GM12878 (cell line): ENCODE results near the gene KCNQ1. TPM values are rescaled to one million over a fixed set of nuclear protein-coding genes. Genes with fewer than 3 reads are reported as not detected.

ENCODE experiments used
- ATAC-seq: fragments of 200-7000 bp; cut with Tn5 transposase; 3 replicates; pipeline ENCODE4 v1.9.1; 2020; ENCODE audit warnings: mild to moderate bottlenecking, moderate library complexity
- BruUV-seq: library from RNA; stranded (reverse); fragments of 400-500 nt; replicated peaks from 2 replicates; lab custom pipeline; 2021; lab: Mats Ljungman, UMichigan
- CTCF ChIA-PET: fragments of 300-600 bp; sonication (Branson Sonifier 250); formaldehyde crosslinking; extraction: SDS; loops from one replicate; lab custom pipeline; 2021; ENCODE audit warnings: inconsistent platforms; lab: Yijun Ruan, JAX
- POLR2A ChIA-PET: fragments of 350-600 bp; formaldehyde crosslinking; extraction: SDS; loops from one replicate; lab custom pipeline; 2021; ENCODE audit warnings: inconsistent platforms; lab: Charles Lee
- RAD21 ChIA-PET: fragments of 300-600 bp; sonication (Branson Sonifier 250); formaldehyde crosslinking; loops from one replicate; lab custom pipeline; 2023; ENCODE audit warnings: antibody characterized with exemption; ENCODE audit not compliant: unreplicated experiment; lab: Charles Lee
- SMC1A ChIA-PET: fragments of 300-600 bp; sonication (Branson Sonifier 250); formaldehyde crosslinking; loops from one replicate; lab custom pipeline; 2023; ENCODE audit not compliant: unreplicated experiment, uncharacterized antibody; lab: Charles Lee
- DNase-seq: peaks from one replicate; pipeline ENCODE4 v3.0.0-alpha.2; 2011; ENCODE audit warnings: low read depth, low spot score
- FAIRE-seq: peaks from 3 replicates; lab custom pipeline; 2011; peaks lifted over from hg19 to GRCh38; lab: Jason Lieb, UNC
- H2AFZ ChIP-seq: 2 replicates; pipeline ENCODE4 v1.6.0; 2011; ENCODE audit warnings: low read depth, low read length, control low read depth; ENCODE audit not compliant: control insufficient read depth
- H3K27ac ChIP-seq: 2 replicates; pipeline ENCODE4 v1.5.1; 2011; ENCODE audit warnings: control low read depth; ENCODE audit not compliant: control insufficient read depth, insufficient read depth
- H3K27me3 ChIP-seq, 2 experiments: replicated peaks in 1 of 2; 2 replicates each; pipeline versions ENCODE4 v1.6.0 to v1.6.1; 2011; ENCODE audit warnings: low read length in 1 of 2; ENCODE audit not compliant: control insufficient read depth in 2 of 2, insufficient read depth in 2 of 2
- H3K36me3 ChIP-seq, 2 experiments: 2 replicates each; pipeline ENCODE4 v1.5.1; 2011; ENCODE audit warnings: low read length in 1 of 2; ENCODE audit not compliant: control insufficient read depth in 2 of 2, insufficient read depth in 2 of 2
- H3K4me1 ChIP-seq: 2 replicates; pipeline ENCODE4 v1.6.1; 2011; ENCODE audit warnings: mild to moderate bottlenecking, low read length, moderate library complexity, mixed read lengths; ENCODE audit not compliant: control insufficient read depth, insufficient read depth
- H3K4me2 ChIP-seq: 2 replicates; pipeline ENCODE4 v1.6.0; 2011; ENCODE audit warnings: control low read depth; ENCODE audit not compliant: control insufficient read depth, insufficient read depth
- H3K4me3 ChIP-seq: fragments of 200-600 bp; sonication (generic); 2 replicates; pipeline ENCODE4 v1.5.1; 2016
- H3K79me2 ChIP-seq: 2 replicates; pipeline ENCODE4 v1.6.0; 2011; ENCODE audit warnings: low read length; ENCODE audit not compliant: control insufficient read depth, insufficient read depth
- H3K9ac ChIP-seq: 2 replicates; pipeline ENCODE4 v1.8.0; 2011; ENCODE audit warnings: low read length, control low read depth, mixed read lengths; ENCODE audit not compliant: control insufficient read depth, insufficient read depth
- H3K9me3 ChIP-seq: replicated peaks from 3 replicates; pipeline ENCODE4 v1.5.1; 2011; ENCODE audit warnings: mild to moderate bottlenecking, low read length; ENCODE audit not compliant: control insufficient read depth, insufficient read depth
- H4K20me1 ChIP-seq: 2 replicates; pipeline ENCODE4 v1.6.0; 2011; ENCODE audit not compliant: control insufficient read depth, insufficient read depth
- HDAC2 ChIP-seq: fragments of 200-600 bp; sonication (generic); IDR thresholded peaks from 2 replicates; pipeline ENCODE4 v1.6.1; 2017
- JUNB ChIP-seq: IDR thresholded peaks from 2 replicates; pipeline ENCODE4 v1.6.1; 2016; ENCODE audit warnings: antibody characterized with exemption, mild to moderate bottlenecking
- POU2F2 ChIP-seq: IDR thresholded peaks from 3 replicates; pipeline ENCODE4 v1.6.1; 2011; ENCODE audit warnings: low read depth, mild to moderate bottlenecking, low read length, borderline replicate concordance
- SMARCA5 ChIP-seq: fragments of 450-650 bp; IDR thresholded peaks from 2 replicates; pipeline ENCODE4 v1.6.1; 2017; ENCODE audit warnings: mild to moderate bottlenecking
- SUPT20H ChIP-seq: IDR thresholded peaks from 2 replicates; pipeline ENCODE4 v1.6.1; 2011; ENCODE audit warnings: low read depth, mild to moderate bottlenecking, low read length, moderate library complexity, borderline replicate concordance; ENCODE audit not compliant: control insufficient read depth
- TCF3 ChIP-seq: IDR thresholded peaks from 2 replicates; pipeline ENCODE4 v1.6.1; 2012; ENCODE audit warnings: low read depth, mild to moderate bottlenecking, low read length, borderline replicate concordance; ENCODE audit not compliant: insufficient read depth
- TCF7 ChIP-seq: IDR thresholded peaks from 2 replicates; pipeline ENCODE4 v1.6.1; 2014; ENCODE audit warnings: antibody characterized with exemption, borderline replicate concordance
- WGBS: methylation state at CpG from one replicate; pipeline ENCODE4 v1.1.6; 2016; ENCODE audit warnings: low lambda C conversion rate; ENCODE audit not compliant: insufficient replicate concordance, insufficient coverage; ENCODE audit errors: missing lambda C conversion rate; 5-methylcytosine and 5-hydroxymethylcytosine counted together
- in situ Hi-C: fragments of 300-500 bp; cut with MboI; formaldehyde crosslinking; loops from 9 replicates; pipeline ENCODE4 v1.14.3; 2018; ENCODE audit warnings: mixed read lengths
- intact Hi-C: fragments of 100-400 bp; cut with micrococcal nuclease; formaldehyde crosslinking; loops from one replicate; pipeline ENCODE4 v1.14.2; 2022; ENCODE audit not compliant: unreplicated experiment
- polyA plus RNA-seq, 11 experiments: library from polyadenylated mRNA; depleted of rRNA in 4 of 11; unstranded in 6 of 11; stranded (reverse) in 5 of 11; fragments of >200 nt; fragmentation: Nextera tagmentation in 4 of 11; fragmentation: Illumina TruSeq in 1 of 11; extraction: Ambion mirVana in 4 of 11; extraction: Trizol in 1 of 11; gene quantifications; 1 replicate in 1 of 11; 2 replicates in 10 of 11; pipeline versions ENCODE4 v1.2.1 to v1.2.3, GENCODE V29; 2011 to 2016; ENCODE audit warnings: inconsistent platforms in 2 of 11, missing spikeins in 2 of 11, low read depth in 1 of 11
- total RNA-seq, 4 experiments: library from RNA; depleted of rRNA in 3 of 4; stranded (reverse); fragments of >200 nt in 3 of 4; fragmentation: Illumina TruSeq in 1 of 4; extraction: Trizol in 1 of 4; gene quantifications; 2 replicates each; pipeline versions ENCODE4 v1.2.1 to v1.2.3, GENCODE V29; 2013 to 2021
- TF ChIP-seq, protein P1 (sequence below): IDR thresholded peaks from 2 replicates; pipeline ENCODE4 v1.6.1; 2012; ENCODE audit warnings: low read depth, low read length, improper control_type of control experiment
- TF ChIP-seq, protein P2 (sequence below): fragments of 150-350 bp; IDR thresholded peaks from 2 replicates; pipeline ENCODE4 v1.6.1; 2014; ENCODE audit warnings: mild to moderate bottlenecking, low read depth, low read length
- TF ChIP-seq, protein P3 (sequence below): IDR thresholded peaks from 2 replicates; pipeline ENCODE4 v1.6.1; 2012; ENCODE audit warnings: mild to moderate bottlenecking, low read depth, low read length
- TF ChIP-seq, protein P4 (sequence below): fragments of 450-650 bp; IDR thresholded peaks from 2 replicates; pipeline ENCODE4 v1.6.1; 2017; ENCODE audit warnings: low read depth, mild to moderate bottlenecking, moderate library complexity

The KCNQ1 gene
- total and polyA plus RNA-seq, 10 of the 15 experiments (the other 5 are each of a cell fraction or from before 2014, with no cell fraction given): 0.03 to 0.15 (median 0.12) TPM; not detected in 7

DNA sequence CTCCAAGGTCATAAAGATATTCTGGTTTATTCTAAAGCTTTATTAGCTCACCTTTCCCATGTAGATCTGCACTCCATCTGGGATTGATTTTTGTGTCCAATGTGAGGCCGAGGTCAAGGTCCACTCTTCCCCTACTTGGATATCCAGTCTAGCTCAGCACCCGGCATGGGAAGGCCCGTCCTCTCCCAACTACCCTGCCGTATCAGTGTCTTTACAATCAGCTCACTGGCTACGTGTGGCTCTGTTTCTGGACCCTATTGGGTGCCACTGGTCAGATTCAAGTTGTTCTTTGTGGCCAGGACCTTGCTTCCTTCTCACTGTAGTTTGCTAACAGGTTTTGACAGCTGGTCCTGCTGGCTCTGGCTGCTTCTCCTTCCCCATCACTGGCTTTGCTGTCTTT is 224.1 kb downstream of the KCNQ1 start (continued):
- TF ChIP-seq, protein P1, sequence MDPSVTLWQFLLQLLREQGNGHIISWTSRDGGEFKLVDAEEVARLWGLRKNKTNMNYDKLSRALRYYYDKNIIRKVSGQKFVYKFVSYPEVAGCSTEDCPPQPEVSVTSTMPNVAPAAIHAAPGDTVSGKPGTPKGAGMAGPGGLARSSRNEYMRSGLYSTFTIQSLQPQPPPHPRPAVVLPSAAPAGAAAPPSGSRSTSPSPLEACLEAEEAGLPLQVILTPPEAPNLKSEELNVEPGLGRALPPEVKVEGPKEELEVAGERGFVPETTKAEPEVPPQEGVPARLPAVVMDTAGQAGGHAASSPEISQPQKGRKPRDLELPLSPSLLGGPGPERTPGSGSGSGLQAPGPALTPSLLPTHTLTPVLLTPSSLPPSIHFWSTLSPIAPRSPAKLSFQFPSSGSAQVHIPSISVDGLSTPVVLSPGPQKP: no peak
- TF ChIP-seq, protein P2, sequence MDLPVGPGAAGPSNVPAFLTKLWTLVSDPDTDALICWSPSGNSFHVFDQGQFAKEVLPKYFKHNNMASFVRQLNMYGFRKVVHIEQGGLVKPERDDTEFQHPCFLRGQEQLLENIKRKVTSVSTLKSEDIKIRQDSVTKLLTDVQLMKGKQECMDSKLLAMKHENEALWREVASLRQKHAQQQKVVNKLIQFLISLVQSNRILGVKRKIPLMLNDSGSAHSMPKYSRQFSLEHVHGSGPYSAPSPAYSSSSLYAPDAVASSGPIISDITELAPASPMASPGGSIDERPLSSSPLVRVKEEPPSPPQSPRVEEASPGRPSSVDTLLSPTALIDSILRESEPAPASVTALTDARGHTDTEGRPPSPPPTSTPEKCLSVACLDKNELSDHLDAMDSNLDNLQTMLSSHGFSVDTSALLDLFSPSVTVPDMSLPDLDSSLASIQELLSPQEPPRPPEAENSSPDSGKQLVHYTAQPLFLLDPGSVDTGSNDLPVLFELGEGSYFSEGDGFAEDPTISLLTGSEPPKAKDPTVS: no peak
- no peak for TF ChIP-seq POU2F2

DNA sequence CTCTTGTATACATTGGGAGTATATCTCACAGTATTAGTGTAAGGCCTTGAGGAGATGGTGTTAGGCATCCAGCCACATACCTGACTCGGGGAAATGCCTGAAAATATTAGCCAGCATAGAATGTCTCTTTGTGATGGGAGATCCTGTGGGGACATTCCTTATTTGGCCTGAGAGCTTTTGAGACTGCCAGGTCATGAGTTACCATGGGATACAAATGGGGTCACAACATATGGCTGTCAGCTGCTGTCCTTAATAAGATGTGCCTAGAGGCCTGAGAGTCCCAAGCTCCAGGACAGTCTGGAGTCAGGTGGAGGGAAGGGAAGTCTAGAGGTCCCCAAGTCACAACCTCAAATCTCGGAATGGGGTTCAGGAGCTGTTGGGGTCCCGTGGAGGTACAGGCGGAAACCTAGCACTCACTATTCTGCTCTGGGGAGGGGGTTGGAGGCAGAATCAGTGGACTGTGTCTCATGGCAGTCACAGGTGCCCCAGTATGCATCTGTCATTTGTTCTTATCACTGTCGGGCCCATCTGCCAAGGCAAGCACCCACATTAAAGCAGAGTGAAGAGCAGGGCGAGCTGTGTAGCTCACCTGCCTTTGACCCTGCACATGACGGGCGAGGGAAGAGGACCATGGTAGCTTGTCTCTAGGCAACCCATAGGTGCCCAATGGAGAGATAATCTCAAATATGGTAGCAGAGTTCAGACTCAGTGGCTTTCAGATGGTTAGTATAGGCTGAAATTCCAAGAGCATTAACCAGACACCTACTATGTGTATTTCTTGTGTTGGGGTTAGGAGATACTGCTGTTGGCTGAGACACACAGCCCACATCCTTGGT is 225.0 kb downstream of the KCNQ1 start:
- DNase-seq (no peak), ATAC-seq (no peak), FAIRE-seq (no peak)
- Histone ChIP-seq H3K9me3 (no peaks in the 10 kb centered on the region), H3K4me3 (no peak overlapping the region), H3K4me2 (no peak overlapping the region), H3K4me1 (no peaks in the 10 kb centered on the region), H3K27me3 (no peaks in the 10 kb centered on the region), H2AFZ (no peak overlapping the region), H4K20me1 (no peaks in the 10 kb centered on the region), H3K27ac (no peak overlapping the region), H3K79me2 (no peaks in the 10 kb centered on the region; the same call in 1 of the 2 replicates), H3K9ac (no peak overlapping the region), H3K36me3 (no peaks in the 10 kb centered on the region; a peak in 2 of 4 replicates)
- intact Hi-C loops: no loop called here
- no TSS peak for BruUV-seq
- RAD21 ChIA-PET: no interaction called here
- in situ Hi-C loops: no loop called here
- POLR2A ChIA-PET: no interaction called here
- 73% methylated on average over 8 of the region's 8 CpGs for WGBS
- SMC1A ChIA-PET: interaction anchor here (1.6 kb wide), 1 partner anchor 9 kb away, joined by 5 read pairs; no protein-coding TSS in a partner anchor
- CTCF ChIA-PET: no interaction called here
- TF ChIP-seq, protein P3, sequence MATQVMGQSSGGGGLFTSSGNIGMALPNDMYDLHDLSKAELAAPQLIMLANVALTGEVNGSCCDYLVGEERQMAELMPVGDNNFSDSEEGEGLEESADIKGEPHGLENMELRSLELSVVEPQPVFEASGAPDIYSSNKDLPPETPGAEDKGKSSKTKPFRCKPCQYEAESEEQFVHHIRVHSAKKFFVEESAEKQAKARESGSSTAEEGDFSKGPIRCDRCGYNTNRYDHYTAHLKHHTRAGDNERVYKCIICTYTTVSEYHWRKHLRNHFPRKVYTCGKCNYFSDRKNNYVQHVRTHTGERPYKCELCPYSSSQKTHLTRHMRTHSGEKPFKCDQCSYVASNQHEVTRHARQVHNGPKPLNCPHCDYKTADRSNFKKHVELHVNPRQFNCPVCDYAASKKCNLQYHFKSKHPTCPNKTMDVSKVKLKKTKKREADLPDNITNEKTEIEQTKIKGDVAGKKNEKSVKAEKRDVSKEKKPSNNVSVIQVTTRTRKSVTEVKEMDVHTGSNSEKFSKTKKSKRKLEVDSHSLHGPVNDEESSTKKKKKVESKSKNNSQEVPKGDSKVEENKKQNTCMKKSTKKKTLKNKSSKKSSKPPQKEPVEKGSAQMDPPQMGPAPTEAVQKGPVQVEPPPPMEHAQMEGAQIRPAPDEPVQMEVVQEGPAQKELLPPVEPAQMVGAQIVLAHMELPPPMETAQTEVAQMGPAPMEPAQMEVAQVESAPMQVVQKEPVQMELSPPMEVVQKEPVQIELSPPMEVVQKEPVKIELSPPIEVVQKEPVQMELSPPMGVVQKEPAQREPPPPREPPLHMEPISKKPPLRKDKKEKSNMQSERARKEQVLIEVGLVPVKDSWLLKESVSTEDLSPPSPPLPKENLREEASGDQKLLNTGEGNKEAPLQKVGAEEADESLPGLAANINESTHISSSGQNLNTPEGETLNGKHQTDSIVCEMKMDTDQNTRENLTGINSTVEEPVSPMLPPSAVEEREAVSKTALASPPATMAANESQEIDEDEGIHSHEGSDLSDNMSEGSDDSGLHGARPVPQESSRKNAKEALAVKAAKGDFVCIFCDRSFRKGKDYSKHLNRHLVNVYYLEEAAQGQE: no peak
- TF ChIP-seq HDAC2 (no peak), TCF7 (no peak), JUNB (no peak), SMARCA5 (no peak), SUPT20H (no peak), TCF3 (no peak)
- TF ChIP-seq, protein P4, sequence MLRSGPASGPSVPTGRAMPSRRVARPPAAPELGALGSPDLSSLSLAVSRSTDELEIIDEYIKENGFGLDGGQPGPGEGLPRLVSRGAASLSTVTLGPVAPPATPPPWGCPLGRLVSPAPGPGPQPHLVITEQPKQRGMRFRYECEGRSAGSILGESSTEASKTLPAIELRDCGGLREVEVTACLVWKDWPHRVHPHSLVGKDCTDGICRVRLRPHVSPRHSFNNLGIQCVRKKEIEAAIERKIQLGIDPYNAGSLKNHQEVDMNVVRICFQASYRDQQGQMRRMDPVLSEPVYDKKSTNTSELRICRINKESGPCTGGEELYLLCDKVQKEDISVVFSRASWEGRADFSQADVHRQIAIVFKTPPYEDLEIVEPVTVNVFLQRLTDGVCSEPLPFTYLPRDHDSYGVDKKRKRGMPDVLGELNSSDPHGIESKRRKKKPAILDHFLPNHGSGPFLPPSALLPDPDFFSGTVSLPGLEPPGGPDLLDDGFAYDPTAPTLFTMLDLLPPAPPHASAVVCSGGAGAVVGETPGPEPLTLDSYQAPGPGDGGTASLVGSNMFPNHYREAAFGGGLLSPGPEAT: no peak
